Measurements from ENCODE around the gene RNU6-1. TPM values are rescaled to one million over a fixed set of nuclear protein-coding genes. Genes with fewer than 3 reads are reported as not detected.

Gene RNU6-1
- total and polyA plus RNA-seq, 2 donors from 2014 or later = not detected

DNA sequence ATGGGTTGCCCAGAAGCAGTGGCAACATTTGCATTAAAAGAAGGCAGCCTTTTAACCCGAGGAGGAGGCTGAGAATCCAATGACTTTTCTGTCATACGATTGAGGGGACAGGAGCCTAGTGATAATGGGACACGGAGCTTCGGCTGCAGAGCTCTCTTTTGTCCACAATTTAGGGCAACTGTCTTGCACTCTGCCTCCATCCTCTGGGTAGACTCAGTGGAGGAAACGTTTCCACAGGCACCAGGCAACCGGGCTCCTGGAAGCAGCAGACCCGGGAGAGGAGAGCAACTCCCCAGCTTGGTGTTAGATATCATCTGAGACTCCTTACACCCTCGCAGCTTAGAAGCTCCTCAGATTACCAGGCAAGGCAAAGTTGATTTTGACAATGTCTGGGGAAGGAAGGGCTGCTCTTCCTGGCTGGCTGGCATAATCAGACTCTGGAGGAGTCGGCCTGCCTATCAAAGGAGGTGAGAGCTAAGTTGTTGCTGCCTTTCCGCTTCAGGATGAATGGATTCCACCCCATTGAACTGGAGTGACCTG lies 43.5 kb upstream of the RNU6-1 start:
- Histone ChIP-seq H3K27me3 (ENCODE audit: control insufficient read depth, insufficient read depth, low read length) (no peaks in the 10 kb centered on the region), H3K36me3 (ENCODE audit: control insufficient read depth in 2 of 3, insufficient read depth in 3 of 3, low read length in 3 of 3) (no peaks in the 10 kb centered on the region), H3K9ac (ENCODE audit: low read length in 3 of 3) (no peak overlapping the region), H3K4me1 (ENCODE audit: control insufficient read depth in 2 of 3, insufficient read depth in 2 of 3, low read depth in 1 of 3, low read length in 3 of 3) (peaks cover 0 to 5% (median 5%) of the 10 kb centered on the region in 3 donors), H3K9me3 (ENCODE audit: control insufficient read depth in 2 of 3, insufficient read depth in 1 of 3, low read length in 3 of 3) (no peaks in the 10 kb centered on the region), H3K4me3 (ENCODE audit: low read length in 3 of 3) (no peak overlapping the region), H3K27ac (ENCODE audit: low read depth in 2 of 2, low read length in 2 of 2) (no peak overlapping the region)
- DNase-seq = peak in 4 of 5 donors; percentile 66 to 74 (median 70)
- FAIRE-seq = no peak
- TF ChIP-seq, protein P1, sequence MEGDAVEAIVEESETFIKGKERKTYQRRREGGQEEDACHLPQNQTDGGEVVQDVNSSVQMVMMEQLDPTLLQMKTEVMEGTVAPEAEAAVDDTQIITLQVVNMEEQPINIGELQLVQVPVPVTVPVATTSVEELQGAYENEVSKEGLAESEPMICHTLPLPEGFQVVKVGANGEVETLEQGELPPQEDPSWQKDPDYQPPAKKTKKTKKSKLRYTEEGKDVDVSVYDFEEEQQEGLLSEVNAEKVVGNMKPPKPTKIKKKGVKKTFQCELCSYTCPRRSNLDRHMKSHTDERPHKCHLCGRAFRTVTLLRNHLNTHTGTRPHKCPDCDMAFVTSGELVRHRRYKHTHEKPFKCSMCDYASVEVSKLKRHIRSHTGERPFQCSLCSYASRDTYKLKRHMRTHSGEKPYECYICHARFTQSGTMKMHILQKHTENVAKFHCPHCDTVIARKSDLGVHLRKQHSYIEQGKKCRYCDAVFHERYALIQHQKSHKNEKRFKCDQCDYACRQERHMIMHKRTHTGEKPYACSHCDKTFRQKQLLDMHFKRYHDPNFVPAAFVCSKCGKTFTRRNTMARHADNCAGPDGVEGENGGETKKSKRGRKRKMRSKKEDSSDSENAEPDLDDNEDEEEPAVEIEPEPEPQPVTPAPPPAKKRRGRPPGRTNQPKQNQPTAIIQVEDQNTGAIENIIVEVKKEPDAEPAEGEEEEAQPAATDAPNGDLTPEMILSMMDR (IDR thresholded peaks at IDR 0.05; ENCODE audit: borderline replicate concordance, extremely low read depth, insufficient read depth) = no peak
- intact Hi-C loops (cut with DNase I) = no loop called here

DNA sequence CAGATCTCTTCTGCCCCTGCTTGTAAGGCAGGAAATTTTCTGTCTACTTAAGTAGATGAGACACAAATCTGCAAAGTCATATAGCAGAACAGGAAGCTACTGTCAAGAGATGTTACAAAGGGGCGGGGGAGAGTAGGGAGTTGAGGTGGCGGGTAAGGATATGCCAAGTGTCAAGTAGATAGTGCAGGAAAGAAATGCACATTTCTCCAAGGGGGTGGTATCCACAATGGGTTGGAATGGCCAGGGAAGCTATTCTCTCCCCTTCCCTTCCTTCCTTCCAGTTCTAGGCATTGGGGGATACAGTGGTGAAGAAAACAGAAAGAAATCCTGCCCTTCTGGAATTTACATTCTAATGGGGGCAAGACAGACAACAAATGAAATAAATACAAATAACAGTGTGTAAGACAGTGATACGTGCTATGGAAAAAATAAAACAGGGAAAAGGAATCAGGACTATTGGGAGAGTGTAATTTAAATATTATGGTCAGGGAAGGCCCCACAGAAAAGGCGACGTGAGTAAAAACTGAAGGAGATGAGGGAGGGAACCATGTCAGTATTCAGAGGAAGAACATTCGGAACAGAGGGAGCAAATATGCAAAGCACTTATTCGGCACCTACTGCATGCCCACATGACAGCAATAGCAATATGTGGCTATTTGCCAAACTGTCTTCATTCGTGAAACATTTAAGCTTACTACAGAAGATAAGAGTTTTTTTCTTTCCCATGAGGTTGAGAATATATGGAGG lies 42.8 kb upstream of the RNU6-1 start:
- no peaks in the 10 kb centered on the region for H3K27me3 ChIP-seq (ENCODE audit: control insufficient read depth, insufficient read depth, low read length)
- H3K27ac ChIP-seq (ENCODE audit: low read depth in 2 of 2, low read length in 2 of 2) = no peak overlapping the region
- H3K9ac ChIP-seq (ENCODE audit: low read length in 3 of 3) = no peak overlapping the region
- intact Hi-C loops (cut with DNase I) = no loop called here
- peak in 2 of 5 donors; percentile 37 to 64 for DNase-seq
- TF ChIP-seq, protein P1 (IDR thresholded peaks at IDR 0.05; ENCODE audit: borderline replicate concordance, extremely low read depth, insufficient read depth) = no peak
- H3K4me3 ChIP-seq (ENCODE audit: low read length in 3 of 3) = no peak overlapping the region
- H3K9me3 ChIP-seq (ENCODE audit: control insufficient read depth in 2 of 3, insufficient read depth in 1 of 3, low read length in 3 of 3) = no peaks in the 10 kb centered on the region
- no peak for FAIRE-seq
- no peaks in the 10 kb centered on the region for H3K36me3 ChIP-seq (ENCODE audit: control insufficient read depth in 2 of 3, insufficient read depth in 3 of 3, low read length in 3 of 3)
- H3K4me1 ChIP-seq (ENCODE audit: control insufficient read depth in 2 of 3, insufficient read depth in 2 of 3, low read depth in 1 of 3, low read length in 3 of 3) = peaks cover 0 to 5% (median 5%) of the 10 kb centered on the region in 3 donors

DNA sequence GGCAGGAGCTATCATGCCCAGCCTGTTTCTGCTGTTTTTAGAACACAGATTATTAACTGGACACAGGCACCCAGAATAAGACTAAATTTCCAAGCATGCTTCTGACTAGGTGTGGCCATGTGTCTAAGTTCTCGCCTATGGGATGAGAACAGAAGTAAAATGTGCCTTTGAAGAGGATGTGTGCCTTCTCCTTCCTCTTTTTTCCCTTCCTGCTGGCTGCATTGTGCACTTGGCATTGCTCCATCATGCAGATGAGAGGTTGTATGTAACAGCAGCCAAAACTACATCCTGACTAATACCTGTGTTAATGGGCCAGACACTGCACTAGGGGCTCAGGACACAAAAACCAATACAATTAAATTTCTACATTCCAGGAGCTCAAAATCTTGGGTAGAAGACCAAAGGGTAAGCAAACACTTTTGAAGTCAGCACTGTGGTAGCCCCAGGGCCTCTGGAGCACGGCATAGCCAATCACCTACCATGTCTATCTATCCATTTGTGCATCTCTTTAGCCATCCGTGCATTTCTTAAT lies 40.9 kb upstream of the RNU6-1 start:
- no peak overlapping the region for H3K27ac ChIP-seq (ENCODE audit: low read depth in 2 of 2, low read length in 2 of 2)
- H3K36me3 ChIP-seq (ENCODE audit: control insufficient read depth in 2 of 3, insufficient read depth in 3 of 3, low read length in 3 of 3) = no peaks in the 10 kb centered on the region
- H3K4me1 ChIP-seq (ENCODE audit: control insufficient read depth in 2 of 3, insufficient read depth in 2 of 3, low read depth in 1 of 3, low read length in 3 of 3) = peaks cover 0 to 5% (median 5%) of the 10 kb centered on the region in 3 donors
- FAIRE-seq = no peak
- no peak for DNase-seq
- no peak overlapping the region for H3K4me3 ChIP-seq (ENCODE audit: low read length in 3 of 3)
- no peaks in the 10 kb centered on the region for H3K27me3 ChIP-seq (ENCODE audit: control insufficient read depth, insufficient read depth, low read length)
- TF ChIP-seq, protein P1 (IDR thresholded peaks at IDR 0.05; ENCODE audit: borderline replicate concordance, extremely low read depth, insufficient read depth) = no peak
- no peaks in the 10 kb centered on the region for H3K9me3 ChIP-seq (ENCODE audit: control insufficient read depth in 2 of 3, insufficient read depth in 1 of 3, low read length in 3 of 3)
- H3K9ac ChIP-seq (ENCODE audit: low read length in 3 of 3) = no peak overlapping the region
- intact Hi-C loops (cut with DNase I) = no loop called here
